ENCODE measurements around the gene C6orf47.

The C6orf47 gene

GRCh38 chr6:31687860-31688693 lies 27.5 kb upstream of the C6orf47 start:
- in situ Hi-C loops (cut with MboI; ENCODE audit: low sequenced_read_pairs), result no loop called here

DNA sequence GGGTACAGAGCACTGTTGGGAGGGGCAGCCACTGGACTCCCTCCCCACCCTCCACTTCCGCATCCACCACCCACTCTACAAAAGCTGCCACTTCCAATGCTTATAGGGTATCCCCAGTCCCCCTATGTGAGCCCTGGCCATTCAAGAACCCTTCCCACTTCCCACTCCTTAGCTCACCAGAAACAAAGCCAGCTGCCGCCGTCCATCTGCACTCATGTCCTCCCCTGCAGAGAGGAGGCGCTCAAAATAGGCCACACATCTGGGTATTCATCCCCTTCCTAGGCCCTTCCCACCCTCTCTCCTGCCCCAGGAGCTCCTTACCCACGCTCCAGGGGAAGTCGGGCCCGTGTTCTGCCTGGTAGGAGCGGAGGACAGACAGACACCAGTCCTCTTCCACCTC lies 26.7 kb upstream of the C6orf47 start:
- in situ Hi-C loops (cut with MboI; ENCODE audit: low sequenced_read_pairs), result no loop called here

- in situ Hi-C loops (cut with MboI; ENCODE audit: low sequenced_read_pairs), result no loop called here
Observed at GRCh38 chr6:31686483-31686882, 25.9 kb upstream of the C6orf47 start.

- in situ Hi-C loops (cut with MboI; ENCODE audit: low sequenced_read_pairs), result no loop called here
Observed at GRCh38 chr6:31683591-31683990, 23.0 kb upstream of the C6orf47 start.

DNA sequence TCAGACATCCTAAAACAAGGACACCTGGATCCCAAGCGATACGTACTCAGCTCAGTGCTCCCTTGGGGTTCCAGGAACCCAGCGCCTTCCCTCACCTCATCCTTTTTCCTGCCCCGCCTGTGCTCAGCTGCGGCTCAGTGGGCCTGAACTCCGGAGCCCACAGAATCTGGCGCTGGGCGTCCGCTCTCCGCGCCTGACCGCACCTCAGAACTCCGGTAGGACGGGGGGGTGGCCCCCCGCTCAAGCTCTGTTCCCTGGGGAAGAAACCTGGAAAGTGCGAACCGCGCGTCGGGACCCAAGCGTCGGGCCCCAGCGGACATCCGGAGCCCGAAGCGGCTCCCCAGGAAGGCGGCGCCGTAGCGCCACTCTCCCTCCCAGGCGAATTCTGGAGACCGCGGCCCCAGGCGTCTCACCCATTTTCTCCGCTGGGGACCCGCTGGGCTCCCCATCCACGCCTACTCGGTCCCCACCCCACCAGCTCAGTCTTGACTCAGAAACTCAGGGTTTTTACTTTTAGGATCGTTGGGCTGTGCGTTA lies 20.6 kb upstream of the C6orf47 start:
- in situ Hi-C loops (cut with MboI; ENCODE audit: low sequenced_read_pairs), result no loop called here

DNA sequence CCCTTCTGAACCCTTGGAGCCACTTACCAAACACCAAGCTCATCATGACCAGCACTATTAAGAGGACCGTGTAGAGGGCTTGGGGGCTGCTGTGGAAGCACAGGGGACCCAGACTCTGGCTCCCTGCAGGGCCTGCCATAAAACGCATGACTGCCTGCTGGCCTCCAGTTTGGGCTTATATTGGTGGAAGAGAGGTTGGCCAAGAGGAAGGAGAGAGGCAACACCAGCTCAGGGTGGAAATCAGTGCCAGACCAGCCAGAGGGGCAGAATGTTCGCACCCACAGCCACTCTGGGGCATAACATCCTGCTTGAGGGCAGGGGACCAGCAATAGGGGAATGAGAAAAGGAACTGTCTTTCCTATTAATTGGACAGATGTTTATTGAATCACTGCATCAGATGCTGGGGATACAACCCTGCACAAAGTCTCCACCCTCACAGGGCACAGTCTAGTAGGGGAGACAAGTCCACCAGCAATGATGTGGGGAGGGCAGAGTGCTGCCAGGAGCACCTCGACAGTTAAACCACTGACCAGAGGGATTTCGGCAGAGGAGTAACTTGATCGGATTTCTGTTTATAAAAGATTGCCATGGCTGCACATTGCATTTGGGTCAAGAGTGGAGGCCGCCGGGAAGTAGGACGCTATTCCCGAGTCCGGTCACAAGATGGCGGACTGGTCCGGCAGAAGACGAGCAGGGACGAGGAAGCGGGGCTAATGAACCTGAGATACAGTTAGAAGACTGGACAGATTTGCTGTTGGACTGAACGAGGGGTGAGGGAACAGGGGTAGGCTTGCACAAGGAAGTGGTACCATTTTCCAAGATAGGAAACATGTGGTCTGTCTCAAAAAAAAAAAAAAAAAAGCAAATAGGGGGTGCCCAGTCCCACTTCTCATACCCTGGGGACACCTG lies 19.9 kb upstream of the C6orf47 start, which contains the start of gene LY6G5C:
Gene LY6G5C (minus strand): TSS at position 842 of the 909 bp plus-strand sequence. CDS start 694 bp downstream, at position 148.
- in situ Hi-C loops (cut with MboI; ENCODE audit: low sequenced_read_pairs), result no loop called here

GRCh38 chr6:31677955-31678354 lies 17.4 kb upstream of the C6orf47 start:
- in situ Hi-C loops (cut with MboI; ENCODE audit: low sequenced_read_pairs), result no loop called here

- in situ Hi-C loops (cut with MboI; ENCODE audit: low sequenced_read_pairs), result no loop called here
Observed at GRCh38 chr6:31676904-31677303, 16.3 kb upstream of the C6orf47 start.

DNA sequence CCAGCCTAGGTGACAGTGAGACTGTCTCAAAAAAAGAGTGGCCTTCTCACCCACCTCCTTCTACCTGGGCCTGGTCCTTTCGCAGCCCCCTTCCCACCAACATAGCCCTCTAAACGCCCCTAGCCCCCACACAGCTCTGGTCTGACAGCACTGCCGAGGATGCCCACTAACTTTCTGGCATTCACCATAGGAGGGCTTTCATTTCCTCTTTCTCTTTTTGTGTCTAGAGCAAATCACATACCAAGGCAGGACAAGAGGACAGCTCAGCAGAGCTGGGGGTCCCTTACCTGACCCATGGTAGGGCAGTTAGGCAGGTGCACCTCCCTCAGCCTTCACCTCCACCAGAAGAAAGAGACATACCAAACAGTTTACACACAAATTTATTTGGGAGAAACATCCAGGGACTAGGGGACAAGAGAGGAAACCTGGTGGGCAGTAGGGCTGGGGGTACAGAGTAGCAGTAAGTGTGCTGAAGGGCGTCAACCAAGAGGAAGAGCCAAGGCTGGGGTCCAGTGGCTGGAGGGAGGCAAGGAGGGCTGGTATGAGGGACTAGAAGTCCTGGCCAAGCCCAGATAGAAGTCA lies 15.8 kb upstream of the C6orf47 start:
- in situ Hi-C loops (cut with MboI; ENCODE audit: low sequenced_read_pairs), result no loop called here

- in situ Hi-C loops (cut with MboI; ENCODE audit: low sequenced_read_pairs), result no loop called here
Observed at GRCh38 chr6:31669676-31670075, 9.1 kb upstream of the C6orf47 start, which contains the start of gene LY6G5B. Gene LY6G5B, plus strand, starts transcription at chr6:31669976. Its CDS starts 975 bp downstream, at chr6:31670951.

GRCh38 chr6:31666337-31666965 lies 5.9 kb upstream of the C6orf47 start:
- in situ Hi-C loops (cut with MboI; ENCODE audit: low sequenced_read_pairs), result no loop called here

GRCh38 chr6:31665501-31666336 lies 5.1 kb upstream of the C6orf47 start, which contains the start of gene CSNK2B:
Gene CSNK2B, plus strand, starts transcription at chr6:31666080. Its CDS starts 752 bp downstream, at chr6:31666832.
- in situ Hi-C loops (cut with MboI; ENCODE audit: low sequenced_read_pairs), result no loop called here

GRCh38 chr6:31664790-31665500 lies 4.4 kb upstream of the C6orf47 start, which contains the start of gene GPANK1:
Gene GPANK1, minus strand, starts transcription at chr6:31664997. Its CDS starts 519 bp downstream, at chr6:31664478.
- in situ Hi-C loops (cut with MboI; ENCODE audit: low sequenced_read_pairs), result no loop called here

GRCh38 chr6:31663961-31664789 lies 3.6 kb upstream of the C6orf47 start:
- in situ Hi-C loops (cut with MboI; ENCODE audit: low sequenced_read_pairs), result no loop called here

DNA sequence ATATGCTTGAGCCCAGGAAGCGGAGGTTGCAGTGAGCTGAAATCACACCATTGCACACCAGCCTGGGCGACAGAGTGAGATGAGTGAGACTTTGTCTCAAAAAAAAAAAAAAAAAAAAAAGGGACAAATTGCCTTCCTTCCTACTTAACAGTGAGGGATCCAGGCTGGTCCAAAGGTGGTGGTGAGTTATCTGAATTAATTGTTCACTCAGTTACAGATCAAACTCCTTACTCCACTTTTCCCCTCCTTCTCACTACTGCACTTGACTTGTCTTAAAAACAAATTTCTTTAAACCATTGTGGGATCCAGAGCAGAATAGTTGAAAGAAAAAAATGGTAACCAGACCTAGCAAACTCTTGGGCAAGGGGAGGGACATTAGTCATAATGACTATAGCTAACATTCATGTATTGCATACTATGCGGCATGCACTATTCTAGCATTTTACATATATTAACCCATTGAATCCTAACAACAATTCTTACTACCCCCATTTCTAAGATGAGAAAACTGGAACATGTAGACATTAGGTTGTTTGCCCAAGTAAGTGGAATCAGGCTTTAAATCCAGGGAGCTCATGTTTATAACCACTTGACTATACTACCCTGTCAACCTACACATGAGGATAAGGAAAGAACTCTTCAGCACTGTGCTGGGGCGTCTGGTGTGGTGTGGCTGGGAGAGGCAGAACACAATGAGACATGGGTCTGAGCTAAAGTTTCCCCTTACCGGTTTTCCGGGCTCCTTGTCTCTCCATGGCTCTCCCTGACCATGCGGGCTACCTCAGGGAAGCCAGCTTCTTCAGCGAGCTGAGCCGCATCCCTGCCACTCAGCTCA lies 2.8 kb upstream of the C6orf47 start:
- in situ Hi-C loops (cut with MboI; ENCODE audit: low sequenced_read_pairs), result no loop called here

GRCh38 chr6:31662124-31662723 lies 1.6 kb upstream of the C6orf47 start:
- in situ Hi-C loops (cut with MboI; ENCODE audit: low sequenced_read_pairs), result no loop called here
